Neutrophil (primary cell): ENCODE results near the gene DECR2.
"Not testable (repeated sequence)": the region's sequence is repeated elsewhere in the genome, so short reads cannot be mapped to it uniquely, and the experiment has no call there.

Experiments
- H3K27ac ChIP-seq: fragments of 200-600 bp; sonication (generic); 2 replicates; pipeline ENCODE4 v1.5.1; 2016; ENCODE audit warnings: mild to moderate bottlenecking, moderate library complexity
- H3K27me3 ChIP-seq: fragments of 200-600 bp; sonication (generic); 2 replicates; pipeline ENCODE4 v1.6.0; 2016; ENCODE audit warnings: mild to moderate bottlenecking
- H3K36me3 ChIP-seq: fragments of 200-600 bp; sonication (generic); 2 replicates; pipeline ENCODE4 v1.5.1; 2017
- H3K4me1 ChIP-seq, 2 experiments: fragments of 200-600 bp in 1 of 2; sonication (generic) in 1 of 2; 1 replicate in 1 of 2; 2 replicates in 1 of 2; pipeline versions ENCODE4 v1.5.1 to v1.6.1; 2013 to 2016; ENCODE audit warnings: low read depth in 1 of 2, low read length in 1 of 2, mild to moderate bottlenecking in 1 of 2, moderate library complexity in 1 of 2; ENCODE audit not compliant: control insufficient read depth in 1 of 2, insufficient read depth in 1 of 2
- H3K4me3 ChIP-seq, 2 experiments: fragments of 200-600 bp in 1 of 2; sonication (generic) in 1 of 2; 1 replicate in 1 of 2; 2 replicates in 1 of 2; pipeline ENCODE4 v1.5.1; 2013 to 2016; ENCODE audit warnings: low read depth in 1 of 2, low read length in 1 of 2, mild to moderate bottlenecking in 1 of 2, moderate library complexity in 1 of 2
- H3K9me3 ChIP-seq: fragments of 200-600 bp; sonication (generic); 2 replicates; pipeline ENCODE4 v1.5.1; 2016
- TF ChIP-seq, protein P1 (sequence below): fragments of 200-600 bp; sonication (generic); IDR thresholded peaks from 2 replicates; pipeline ENCODE4 v1.5.1; 2016; ENCODE audit warnings: antibody characterized with exemption

The DECR2 gene

DNA sequence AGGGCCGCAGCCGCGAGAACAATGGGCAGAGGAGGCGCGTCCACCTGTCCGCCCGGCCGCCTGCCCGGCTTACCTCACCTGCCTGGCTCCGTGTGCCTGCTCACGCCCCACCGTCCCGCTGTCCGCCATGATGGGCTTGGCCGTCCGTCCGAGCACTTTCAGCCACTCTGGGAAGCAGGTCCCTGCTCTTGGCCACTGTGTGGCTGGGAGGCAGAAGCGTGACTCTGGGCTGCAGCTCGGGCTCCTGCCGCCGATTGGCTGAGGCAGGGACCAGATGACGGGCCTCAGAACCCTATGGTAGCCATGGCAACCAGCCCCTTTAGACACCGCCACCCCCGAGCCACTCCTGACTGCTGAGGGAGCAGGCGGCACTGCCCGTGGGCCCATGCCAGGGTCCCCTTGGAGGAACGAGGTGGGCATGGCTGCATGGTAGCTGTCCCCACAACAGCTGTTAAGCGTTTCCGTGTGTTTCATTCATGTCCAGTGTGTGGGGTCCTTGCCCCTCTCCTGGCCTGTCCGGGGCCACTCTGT, 40.3 kb upstream of the DECR2 start:
- H3K9me3 ChIP-seq: no peaks in the 10 kb centered on the region
- TF ChIP-seq, protein P1, sequence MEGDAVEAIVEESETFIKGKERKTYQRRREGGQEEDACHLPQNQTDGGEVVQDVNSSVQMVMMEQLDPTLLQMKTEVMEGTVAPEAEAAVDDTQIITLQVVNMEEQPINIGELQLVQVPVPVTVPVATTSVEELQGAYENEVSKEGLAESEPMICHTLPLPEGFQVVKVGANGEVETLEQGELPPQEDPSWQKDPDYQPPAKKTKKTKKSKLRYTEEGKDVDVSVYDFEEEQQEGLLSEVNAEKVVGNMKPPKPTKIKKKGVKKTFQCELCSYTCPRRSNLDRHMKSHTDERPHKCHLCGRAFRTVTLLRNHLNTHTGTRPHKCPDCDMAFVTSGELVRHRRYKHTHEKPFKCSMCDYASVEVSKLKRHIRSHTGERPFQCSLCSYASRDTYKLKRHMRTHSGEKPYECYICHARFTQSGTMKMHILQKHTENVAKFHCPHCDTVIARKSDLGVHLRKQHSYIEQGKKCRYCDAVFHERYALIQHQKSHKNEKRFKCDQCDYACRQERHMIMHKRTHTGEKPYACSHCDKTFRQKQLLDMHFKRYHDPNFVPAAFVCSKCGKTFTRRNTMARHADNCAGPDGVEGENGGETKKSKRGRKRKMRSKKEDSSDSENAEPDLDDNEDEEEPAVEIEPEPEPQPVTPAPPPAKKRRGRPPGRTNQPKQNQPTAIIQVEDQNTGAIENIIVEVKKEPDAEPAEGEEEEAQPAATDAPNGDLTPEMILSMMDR: no peak
- H3K36me3 ChIP-seq: peaks cover 5% of the 10 kb centered on the region
- H3K27me3 ChIP-seq: peaks cover 26% of the 10 kb centered on the region
- no peak overlapping the region for H3K27ac ChIP-seq
- peaks cover 0 to 6% of the 10 kb centered on the region in 2 experiments for H3K4me1 ChIP-seq
- H3K4me3 ChIP-seq: no peak overlapping the region

DNA sequence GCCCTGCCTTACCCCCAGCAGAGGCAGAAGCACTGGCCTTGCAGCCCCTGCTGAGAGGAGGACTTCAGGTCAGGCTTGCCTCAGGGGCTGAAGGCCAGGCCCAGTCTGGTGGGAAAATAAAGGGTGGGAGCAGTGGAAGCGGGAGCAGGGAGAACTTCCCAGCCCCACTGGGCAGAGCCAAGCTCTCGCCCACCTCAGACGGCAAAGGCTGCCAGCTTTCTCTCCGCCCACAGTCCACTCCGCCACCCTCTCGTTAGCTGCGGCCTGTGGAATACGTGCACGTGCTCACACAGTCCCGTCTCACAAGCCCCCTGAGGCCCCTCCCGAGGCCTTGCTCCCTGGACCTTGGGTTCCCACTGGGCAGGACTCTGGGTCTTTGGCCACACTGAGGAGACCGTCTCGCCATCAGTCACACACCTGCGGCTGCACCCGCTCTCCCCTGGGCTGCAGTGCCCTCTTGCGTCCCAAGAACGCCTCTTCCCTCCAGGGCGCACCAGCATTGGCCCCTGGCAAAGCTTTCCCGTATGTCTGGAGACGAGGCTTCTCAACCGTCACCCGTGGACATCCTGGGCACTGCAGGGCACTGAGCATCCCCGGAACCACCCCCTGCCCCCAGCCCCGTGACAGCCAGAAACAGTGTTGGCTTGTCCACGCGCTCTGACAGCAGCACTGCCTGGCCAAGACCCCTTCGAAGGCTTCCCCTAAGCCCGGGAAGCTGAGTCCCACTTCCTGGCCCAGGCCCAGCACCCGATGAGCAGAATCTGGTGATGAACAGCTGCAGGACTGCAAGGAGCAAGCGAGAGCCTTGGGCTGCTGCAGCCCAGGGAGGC, 39.6 kb upstream of the DECR2 start:
- TF ChIP-seq, protein P1: peak; percentile 74
- H3K36me3 ChIP-seq: peaks cover 12% of the 10 kb centered on the region
- H3K9me3 ChIP-seq: no peaks in the 10 kb centered on the region
- H3K4me3 ChIP-seq: no peak overlapping the region
- H3K4me1 ChIP-seq: peaks cover 0 to 6% of the 10 kb centered on the region in 2 experiments
- H3K27me3 ChIP-seq: peaks cover 26% of the 10 kb centered on the region
- no peak overlapping the region for H3K27ac ChIP-seq

DNA sequence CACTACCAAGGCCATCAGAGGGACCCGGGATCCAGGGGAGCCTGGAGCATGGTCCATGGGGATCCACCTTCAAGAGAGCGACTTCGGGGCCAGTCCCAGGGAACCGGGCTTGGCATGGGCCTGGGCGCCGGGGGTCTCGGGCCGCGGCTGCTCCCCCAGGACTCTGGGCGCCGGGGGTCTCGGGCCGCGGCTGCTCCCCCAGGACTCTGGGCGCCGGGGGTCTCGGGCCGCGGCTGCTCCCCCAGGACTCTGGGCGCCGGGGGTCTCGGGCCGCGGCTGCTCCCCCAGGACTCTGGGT, 39.0 kb upstream of the DECR2 start:
- H3K36me3 ChIP-seq: peaks cover 17% of the 10 kb centered on the region
- H3K27ac ChIP-seq, H3K4me1 ChIP-seq, H3K4me3 ChIP-seq, H3K9me3 ChIP-seq: not testable (repeated sequence)
- peaks cover 26% of the 10 kb centered on the region for H3K27me3 ChIP-seq

DNA sequence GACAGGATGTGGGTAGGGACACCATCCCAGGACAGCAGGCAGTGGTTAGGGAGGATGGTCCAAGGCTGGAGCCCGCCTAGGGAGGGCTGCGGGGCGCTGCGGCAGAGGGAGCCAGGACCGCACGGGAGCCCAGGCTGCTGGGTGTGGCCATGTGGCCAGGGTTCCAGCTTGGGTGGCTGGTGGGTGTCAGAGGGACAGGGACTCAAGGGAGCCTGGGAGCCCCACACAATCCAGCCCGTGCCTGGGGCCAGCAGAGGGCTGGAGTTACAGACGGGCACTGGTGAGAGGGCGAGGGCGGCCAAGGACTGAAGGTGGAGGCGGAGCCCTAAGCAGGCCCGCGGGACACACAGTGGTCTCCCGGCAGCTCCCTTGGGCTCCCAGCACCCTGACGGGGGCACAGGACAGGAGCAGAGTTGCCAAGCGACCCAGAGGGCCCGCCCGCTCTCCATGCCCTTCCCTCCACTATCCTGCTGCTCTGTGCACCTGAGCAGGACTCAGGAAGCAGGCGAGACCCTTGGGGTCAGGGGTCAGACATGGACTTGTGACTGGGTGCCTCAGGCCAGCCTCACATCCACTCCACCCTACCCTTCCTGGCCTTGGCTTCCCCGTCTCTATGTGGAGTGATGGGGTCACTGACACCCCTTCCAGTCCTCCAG, 38.4 kb upstream of the DECR2 start:
- H3K36me3 ChIP-seq: peaks cover 23% of the 10 kb centered on the region
- no peaks in the 10 kb centered on the region for H3K9me3 ChIP-seq
- H3K4me3 ChIP-seq: no peak overlapping the region
- TF ChIP-seq, protein P1: no peak
- H3K4me1 ChIP-seq: peaks cover 0 to 6% of the 10 kb centered on the region in 2 experiments
- peaks cover 26% of the 10 kb centered on the region for H3K27me3 ChIP-seq
- no peak overlapping the region for H3K27ac ChIP-seq

DNA sequence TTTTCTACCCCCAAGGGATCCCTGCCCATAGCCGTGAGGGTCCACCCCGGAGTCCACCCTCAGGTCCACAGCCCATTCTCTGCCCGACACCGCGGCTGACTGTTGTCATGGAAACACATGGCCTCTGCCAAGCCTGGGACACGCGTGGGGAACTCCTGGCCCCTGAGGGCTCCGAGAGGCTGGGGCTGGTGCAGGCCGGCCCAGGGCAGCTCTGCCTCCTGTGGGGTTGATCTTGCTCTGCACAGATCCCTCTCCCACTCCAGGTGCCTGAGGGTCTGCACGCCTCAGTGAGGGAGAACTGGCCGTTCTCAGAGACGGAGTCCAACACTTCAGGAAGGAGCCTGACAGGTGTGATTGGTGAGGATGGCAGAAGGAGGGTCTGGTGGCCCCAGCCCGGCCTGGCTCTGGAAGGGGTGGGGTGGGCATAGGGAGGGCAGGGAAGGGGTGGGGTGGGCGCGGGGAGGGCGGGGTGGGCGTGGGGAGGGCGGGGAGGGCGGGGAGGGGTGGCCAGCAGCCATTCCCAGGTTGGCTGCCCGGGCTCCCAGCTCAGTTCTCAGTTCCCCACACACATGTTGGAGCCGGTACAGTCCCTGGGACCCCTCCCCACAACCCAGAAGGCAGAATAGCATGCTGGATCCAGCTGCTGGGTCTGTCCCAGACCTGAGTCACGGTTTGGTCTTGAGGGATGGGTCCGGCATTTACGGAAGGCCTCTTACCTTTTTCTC, 37.8 kb upstream of the DECR2 start:
- H3K4me1 ChIP-seq: peaks cover 0 to 6% of the 10 kb centered on the region in 2 experiments
- H3K4me3 ChIP-seq: no peak overlapping the region
- H3K9me3 ChIP-seq: no peaks in the 10 kb centered on the region
- peaks cover 30% of the 10 kb centered on the region for H3K36me3 ChIP-seq
- TF ChIP-seq, protein P1: no peak
- H3K27ac ChIP-seq: no peak overlapping the region
- H3K27me3 ChIP-seq: peaks cover 26% of the 10 kb centered on the region
